Ishikawa (cell line): ENCODE measurements around the gene SLC5A12.

Experiments used
- CEBPB ChIP-seq: IDR thresholded peaks from 2 replicates; pipeline ENCODE4 v1.6.1; 2012
- CREB1 ChIP-seq: IDR thresholded peaks from 2 replicates; pipeline ENCODE4 v1.6.1; 2012; ENCODE audit warnings: low read depth
- EGR1 ChIP-seq: IDR thresholded peaks from 2 replicates; pipeline ENCODE4 v1.6.1; 2012
- EP300 ChIP-seq: IDR thresholded peaks from 2 replicates; pipeline ENCODE4 v1.6.1; 2012; ENCODE audit warnings: borderline replicate concordance
- FOXM1 ChIP-seq: IDR thresholded peaks from 2 replicates; pipeline ENCODE4 v1.6.1; 2012; ENCODE audit warnings: low read depth, borderline replicate concordance
- NFIC ChIP-seq: IDR thresholded peaks from 2 replicates; pipeline ENCODE4 v1.6.1; 2012
- RAD21 ChIP-seq: IDR thresholded peaks from 2 replicates; pipeline ENCODE4 v1.6.1; 2012; ENCODE audit warnings: low read depth
- TAF1 ChIP-seq: IDR thresholded peaks from 2 replicates; pipeline ENCODE4 v1.6.1; 2012; ENCODE audit warnings: low read depth, mild to moderate bottlenecking
- TCF12 ChIP-seq: IDR thresholded peaks from 2 replicates; pipeline ENCODE4 v1.6.1; 2012; ENCODE audit warnings: low read depth
- TEAD4 ChIP-seq: IDR thresholded peaks from 2 replicates; pipeline ENCODE4 v1.6.1; 2012
- YY1 ChIP-seq: IDR thresholded peaks from 2 replicates; pipeline ENCODE4 v1.6.1; 2012; ENCODE audit warnings: low read depth
- ZBTB7A ChIP-seq: IDR thresholded peaks from 2 replicates; pipeline ENCODE4 v1.6.1; 2012; ENCODE audit warnings: low read depth
- TF ChIP-seq, protein P1 (sequence below): IDR thresholded peaks from 2 replicates; pipeline ENCODE4 v1.6.1; 2012
- TF ChIP-seq, protein P2 (sequence below): IDR thresholded peaks from 2 replicates; pipeline ENCODE4 v1.6.1; 2012
- TF ChIP-seq, protein P3 (sequence below): IDR thresholded peaks from 2 replicates; pipeline ENCODE4 v1.6.1; 2012; ENCODE audit warnings: low read depth, mild to moderate bottlenecking

Gene SLC5A12

DNA sequence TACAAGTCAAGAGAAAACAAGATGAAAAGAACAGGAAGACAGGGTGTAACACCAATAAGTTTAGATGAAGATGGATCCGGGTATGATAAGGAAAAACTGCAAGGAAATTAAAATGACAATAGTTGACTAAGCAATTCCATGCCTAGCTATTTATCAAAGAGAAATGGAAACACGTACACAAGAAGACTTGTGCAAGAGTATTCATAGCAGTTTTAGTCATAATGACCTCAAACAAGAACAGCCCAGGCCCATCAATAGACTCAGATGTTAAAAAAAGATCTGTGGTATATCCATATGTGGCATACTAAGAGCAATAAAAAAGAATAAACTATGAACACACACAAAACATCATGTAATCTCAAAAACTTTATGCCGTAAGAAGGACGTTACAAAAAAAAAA lies 33.2 kb downstream of the SLC5A12 start:
- TF ChIP-seq CEBPB (no peak), TEAD4 (no peak)
- TF ChIP-seq, protein P1, sequence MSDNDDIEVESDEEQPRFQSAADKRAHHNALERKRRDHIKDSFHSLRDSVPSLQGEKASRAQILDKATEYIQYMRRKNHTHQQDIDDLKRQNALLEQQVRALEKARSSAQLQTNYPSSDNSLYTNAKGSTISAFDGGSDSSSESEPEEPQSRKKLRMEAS, result no peak

DNA sequence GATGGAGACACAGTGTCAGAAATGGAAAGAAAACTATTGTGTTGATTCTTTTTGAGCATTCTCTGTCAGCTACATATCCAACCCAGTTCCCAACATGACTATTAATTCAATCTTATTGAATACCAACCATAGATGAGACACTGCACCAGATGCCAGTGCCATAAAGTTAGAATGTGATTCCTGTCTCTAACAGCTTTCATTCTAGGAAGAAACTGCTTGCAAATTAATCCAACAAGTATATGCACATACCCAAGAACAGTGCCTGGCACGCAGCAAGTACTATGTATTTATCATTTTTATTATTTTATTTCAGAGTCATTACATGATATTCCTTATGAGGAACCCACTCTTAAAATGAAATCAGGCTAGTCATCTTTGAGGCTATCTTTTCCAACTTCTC lies 34.5 kb downstream of the SLC5A12 start:
- TF ChIP-seq, protein P2, sequence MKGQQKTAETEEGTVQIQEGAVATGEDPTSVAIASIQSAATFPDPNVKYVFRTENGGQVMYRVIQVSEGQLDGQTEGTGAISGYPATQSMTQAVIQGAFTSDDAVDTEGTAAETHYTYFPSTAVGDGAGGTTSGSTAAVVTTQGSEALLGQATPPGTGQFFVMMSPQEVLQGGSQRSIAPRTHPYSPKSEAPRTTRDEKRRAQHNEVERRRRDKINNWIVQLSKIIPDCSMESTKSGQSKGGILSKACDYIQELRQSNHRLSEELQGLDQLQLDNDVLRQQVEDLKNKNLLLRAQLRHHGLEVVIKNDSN, result no peak
- no peak for TF ChIP-seq RAD21
- TF ChIP-seq TAF1, result no peak
- TF ChIP-seq NFIC, result no peak
- no peak for TF ChIP-seq FOXM1
- TF ChIP-seq, protein P3, sequence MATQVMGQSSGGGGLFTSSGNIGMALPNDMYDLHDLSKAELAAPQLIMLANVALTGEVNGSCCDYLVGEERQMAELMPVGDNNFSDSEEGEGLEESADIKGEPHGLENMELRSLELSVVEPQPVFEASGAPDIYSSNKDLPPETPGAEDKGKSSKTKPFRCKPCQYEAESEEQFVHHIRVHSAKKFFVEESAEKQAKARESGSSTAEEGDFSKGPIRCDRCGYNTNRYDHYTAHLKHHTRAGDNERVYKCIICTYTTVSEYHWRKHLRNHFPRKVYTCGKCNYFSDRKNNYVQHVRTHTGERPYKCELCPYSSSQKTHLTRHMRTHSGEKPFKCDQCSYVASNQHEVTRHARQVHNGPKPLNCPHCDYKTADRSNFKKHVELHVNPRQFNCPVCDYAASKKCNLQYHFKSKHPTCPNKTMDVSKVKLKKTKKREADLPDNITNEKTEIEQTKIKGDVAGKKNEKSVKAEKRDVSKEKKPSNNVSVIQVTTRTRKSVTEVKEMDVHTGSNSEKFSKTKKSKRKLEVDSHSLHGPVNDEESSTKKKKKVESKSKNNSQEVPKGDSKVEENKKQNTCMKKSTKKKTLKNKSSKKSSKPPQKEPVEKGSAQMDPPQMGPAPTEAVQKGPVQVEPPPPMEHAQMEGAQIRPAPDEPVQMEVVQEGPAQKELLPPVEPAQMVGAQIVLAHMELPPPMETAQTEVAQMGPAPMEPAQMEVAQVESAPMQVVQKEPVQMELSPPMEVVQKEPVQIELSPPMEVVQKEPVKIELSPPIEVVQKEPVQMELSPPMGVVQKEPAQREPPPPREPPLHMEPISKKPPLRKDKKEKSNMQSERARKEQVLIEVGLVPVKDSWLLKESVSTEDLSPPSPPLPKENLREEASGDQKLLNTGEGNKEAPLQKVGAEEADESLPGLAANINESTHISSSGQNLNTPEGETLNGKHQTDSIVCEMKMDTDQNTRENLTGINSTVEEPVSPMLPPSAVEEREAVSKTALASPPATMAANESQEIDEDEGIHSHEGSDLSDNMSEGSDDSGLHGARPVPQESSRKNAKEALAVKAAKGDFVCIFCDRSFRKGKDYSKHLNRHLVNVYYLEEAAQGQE, result no peak
- no peak for TF ChIP-seq EP300
- no peak for TF ChIP-seq ZBTB7A
- TF ChIP-seq, protein P1, result no peak
- no peak for TF ChIP-seq TCF12
- TF ChIP-seq YY1, result no peak
- TF ChIP-seq CEBPB, result no peak
- no peak for TF ChIP-seq TEAD4
- no peak for TF ChIP-seq EGR1
- TF ChIP-seq CREB1, result no peak

DNA sequence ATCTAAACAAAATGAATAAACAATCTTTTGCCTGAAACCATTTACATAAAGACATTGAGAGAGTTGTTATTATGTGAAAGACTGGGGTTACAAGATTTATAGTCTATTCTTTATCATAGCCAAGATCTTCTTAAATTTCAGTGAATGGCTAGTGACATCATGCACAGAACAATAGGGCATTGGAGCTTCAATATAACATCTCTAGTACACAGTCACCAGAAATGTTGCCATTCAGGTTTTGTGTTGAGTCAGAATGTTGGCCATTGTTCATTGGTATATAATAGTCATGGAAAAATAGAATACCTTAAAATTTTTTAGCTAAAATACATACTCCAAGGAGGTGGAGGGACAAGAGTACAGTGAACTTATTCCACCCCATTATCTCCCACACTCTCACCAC lies 44.3 kb downstream of the SLC5A12 start:
- TF ChIP-seq FOXM1 (0 out of 2 replicates have a peak, but pooled peaks have one; percentile 60), TCF12 (peak; percentile 70; the same call in 1 of the 2 replicates), YY1 (no peak), TEAD4 (peak; percentile 73), TAF1 (no peak), EGR1 (no peak), CREB1 (no peak), RAD21 (no peak), CEBPB (0 out of 2 replicates have a peak, but pooled peaks have one; percentile 33), EP300 (peak; percentile 76), NFIC (peak; percentile 60), ZBTB7A (no peak)
- TF ChIP-seq, protein P1, result no peak
- TF ChIP-seq, protein P3, result no peak
- TF ChIP-seq, protein P2, result no peak

DNA sequence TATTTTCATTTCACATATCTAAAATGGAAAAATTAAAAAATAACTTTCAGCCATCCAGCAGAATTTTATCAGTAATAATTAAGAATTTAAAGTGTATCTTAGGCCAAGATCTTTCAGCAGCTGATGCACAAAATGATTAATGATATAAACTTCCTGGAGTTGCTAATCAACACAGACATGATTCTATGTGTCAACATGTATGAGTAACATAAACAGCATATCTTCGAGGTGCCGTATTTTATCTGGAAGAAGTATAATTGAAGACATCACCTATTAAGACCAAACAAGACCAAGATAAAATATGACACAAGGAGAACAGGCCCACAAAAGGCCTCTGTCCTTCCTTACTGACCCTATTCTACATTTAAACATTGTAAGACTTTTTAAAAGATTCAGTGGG lies 45.2 kb downstream of the SLC5A12 start:
- no peak for TF ChIP-seq EGR1
- no peak for TF ChIP-seq TAF1
- no peak for TF ChIP-seq YY1
- TF ChIP-seq RAD21, result no peak
- TF ChIP-seq, protein P1, result no peak
- TF ChIP-seq, protein P2, result no peak
- no peak for TF ChIP-seq TEAD4
- TF ChIP-seq ZBTB7A, result no peak
- TF ChIP-seq CREB1, result no peak
- TF ChIP-seq TCF12, result no peak
- TF ChIP-seq EP300, result no peak
- TF ChIP-seq CEBPB, result no peak
- TF ChIP-seq, protein P3, result no peak
- no peak for TF ChIP-seq NFIC
- TF ChIP-seq FOXM1, result no peak
